GM19468 (cell line): ENCODE results near the gene MAP2K3.

Experiments used
- ATAC-seq: cut with Tn5 transposase; IDR thresholded peaks from one replicate; pipeline ENCODE4 v1.9.1; 2021; ENCODE audit warnings: mild to moderate bottlenecking, moderate library complexity, moderate number of reproducible peaks; ENCODE audit not compliant: unreplicated experiment; ENCODE audit errors: extremely low read depth

MAP2K3 gene

GRCh38 chr17:21359483-21359840 is 75.0 kb downstream of the MAP2K3 start:
- no peak for ATAC-seq

DNA sequence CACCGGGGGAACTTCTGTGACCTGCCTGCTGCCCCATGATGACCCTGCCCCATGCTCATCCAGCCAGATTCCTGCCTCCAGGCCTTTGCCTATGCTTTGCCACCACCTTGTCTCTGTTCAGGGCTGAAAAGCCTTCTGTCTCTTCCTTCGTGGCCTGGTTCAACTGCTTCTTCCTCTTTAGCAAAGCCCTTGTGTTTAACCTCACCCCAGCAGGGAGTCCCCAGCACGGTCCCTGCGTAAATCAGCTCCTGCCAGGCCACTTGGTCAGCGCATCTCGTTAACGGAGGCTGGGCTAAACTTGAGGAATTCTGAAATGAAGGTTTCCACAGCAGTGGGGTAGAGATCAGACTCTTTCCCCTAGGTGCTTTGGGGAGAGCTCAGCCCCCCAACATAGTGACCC is 75.5 kb downstream of the MAP2K3 start:
- no peak for ATAC-seq

- ATAC-seq: no peak
Measured at GRCh38 chr17:21361020-21361809, 76.7 kb downstream of the MAP2K3 start.

GRCh38 chr17:21362331-21362931 is 77.9 kb downstream of the MAP2K3 start:
- no peak for ATAC-seq

GRCh38 chr17:21363776-21364642 is 79.5 kb downstream of the MAP2K3 start:
- no peak for ATAC-seq
